IPS-20b (cell line): ENCODE measurements around the gene ALMS1.
A peak's percentile ranks its signal among the peaks of the same experiment; 100 is the strongest.

Experiments used
- H3K27ac ChIP-seq: one replicate; pipeline ENCODE4 v1.5.1; 2013; ENCODE audit warnings: low read length
- H3K27me3 ChIP-seq: 2 replicates; pipeline ENCODE4 v1.6.1; 2013; ENCODE audit warnings: mild to moderate bottlenecking, low read length, inconsistent platforms; ENCODE audit not compliant: insufficient read depth
- H3K36me3 ChIP-seq: 2 replicates; pipeline ENCODE4 v1.6.1; 2013; ENCODE audit warnings: low read depth, mild to moderate bottlenecking, inconsistent platforms, low read length, moderate library complexity; ENCODE audit not compliant: insufficient read depth
- H3K4me1 ChIP-seq: 2 replicates; pipeline ENCODE4 v1.6.1; 2013; ENCODE audit warnings: mild to moderate bottlenecking, control low read depth, inconsistent platforms, low read length, moderate library complexity; ENCODE audit not compliant: insufficient read depth
- H3K4me3 ChIP-seq: 2 replicates; pipeline ENCODE4 v1.5.1; 2013; ENCODE audit warnings: mild to moderate bottlenecking, low read length, inconsistent platforms
- H3K9ac ChIP-seq: 2 replicates; pipeline ENCODE4 v1.6.1; 2013; ENCODE audit warnings: low read depth, mild to moderate bottlenecking, inconsistent platforms, low read length, moderate library complexity
- H3K9me3 ChIP-seq: 2 replicates; pipeline ENCODE4 v1.6.1; 2013; ENCODE audit warnings: mild to moderate bottlenecking, low read depth, low read length, inconsistent platforms; ENCODE audit not compliant: insufficient read depth

The ALMS1 gene

DNA sequence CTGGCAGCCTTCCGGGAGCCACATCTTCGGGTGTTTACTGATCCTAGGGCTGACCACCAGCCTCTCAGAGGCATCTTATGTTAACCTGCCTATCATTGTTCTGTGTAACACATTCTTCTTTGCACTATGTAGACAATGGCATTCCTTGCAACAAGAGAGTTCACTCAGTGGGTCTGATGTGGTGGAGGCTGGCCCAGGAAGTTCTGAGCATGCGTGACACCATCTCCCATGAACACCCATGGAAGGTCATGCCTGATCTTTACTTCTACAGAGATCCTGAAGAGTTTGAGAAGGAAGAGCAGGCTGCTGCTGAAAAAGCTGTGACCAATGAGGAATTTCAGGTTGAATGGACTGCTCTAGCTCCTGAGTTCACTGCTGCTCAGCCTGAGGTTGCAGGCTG lies 15.3 kb upstream of the ALMS1 start:
- Histone ChIP-seq H3K4me3 (no peak overlapping the region), H3K9ac (no peak overlapping the region), H3K9me3 (no peaks in the 10 kb centered on the region), H3K36me3 (no peaks in the 10 kb centered on the region), H3K27ac (no peak overlapping the region), H3K4me1 (no peaks in the 10 kb centered on the region), H3K27me3 (peaks cover 13% of the 10 kb centered on the region; the same call in 1 of the 2 replicates)

DNA sequence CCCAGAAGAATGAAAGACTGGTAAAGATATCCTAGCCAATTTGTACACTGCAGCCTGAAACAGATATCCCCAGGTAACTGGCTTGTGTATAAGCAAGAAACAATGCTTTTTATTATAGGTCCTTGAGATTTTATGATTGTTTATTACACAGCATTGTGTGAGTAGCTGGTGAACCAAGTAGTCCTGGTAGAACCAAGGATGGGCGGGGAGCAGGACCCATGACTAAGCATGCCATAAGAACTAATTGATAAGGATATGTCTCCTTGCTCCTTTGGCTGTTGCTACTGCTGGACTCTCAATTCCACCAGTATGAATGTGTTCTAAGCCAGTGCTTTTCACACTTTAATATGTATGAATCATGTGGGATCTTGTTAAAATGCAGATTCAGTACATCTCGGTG lies 12.3 kb upstream of the ALMS1 start:
- Histone ChIP-seq H3K27ac (no peak overlapping the region), H3K9ac (no peak overlapping the region), H3K4me3 (no peak overlapping the region), H3K4me1 (no peaks in the 10 kb centered on the region), H3K27me3 (peaks cover 20% of the 10 kb centered on the region), H3K9me3 (no peaks in the 10 kb centered on the region), H3K36me3 (no peaks in the 10 kb centered on the region)

DNA sequence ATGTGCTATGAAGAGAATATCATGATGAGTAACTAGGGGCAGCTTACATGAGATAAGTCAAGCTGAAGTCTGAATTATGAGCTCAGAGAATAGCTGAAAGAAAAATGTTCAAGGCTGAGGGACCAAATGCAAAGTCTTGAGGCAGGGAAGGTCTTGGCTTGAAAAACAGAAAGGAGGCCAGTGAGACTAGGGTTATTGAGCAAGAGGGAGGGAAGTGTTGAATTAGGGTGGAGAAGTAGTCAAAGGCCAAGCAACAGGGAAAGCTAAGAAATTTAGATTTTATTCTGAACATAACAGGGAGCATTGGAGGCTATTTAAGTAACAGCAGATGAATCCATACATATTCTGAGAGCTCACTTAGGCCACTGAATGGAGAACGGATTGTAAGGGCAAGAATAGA lies 11.4 kb upstream of the ALMS1 start:
- Histone ChIP-seq H3K27ac (no peak overlapping the region), H3K9ac (no peak overlapping the region), H3K9me3 (no peaks in the 10 kb centered on the region), H3K27me3 (peaks cover 21% of the 10 kb centered on the region), H3K4me3 (no peak overlapping the region), H3K36me3 (no peaks in the 10 kb centered on the region), H3K4me1 (no peaks in the 10 kb centered on the region)

DNA sequence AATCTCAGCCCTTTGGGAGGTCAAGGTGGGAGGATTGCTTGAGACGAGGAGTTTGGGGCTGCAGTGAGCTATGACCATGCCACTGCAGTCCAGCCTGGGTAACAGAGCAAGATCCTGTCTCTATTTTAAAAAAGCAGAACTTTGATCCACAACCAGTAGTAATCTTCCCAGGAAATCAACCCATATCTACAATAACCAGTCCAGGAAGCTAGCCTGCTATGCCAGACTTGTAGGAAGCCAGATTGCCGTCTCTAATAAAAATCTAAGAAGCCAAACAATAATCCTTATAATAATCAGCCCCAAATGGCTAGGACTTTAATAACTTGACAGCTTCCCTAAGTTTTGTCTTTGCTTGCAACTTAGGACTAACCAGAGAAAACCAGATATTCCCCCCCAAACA lies 9.0 kb upstream of the ALMS1 start:
- Histone ChIP-seq H3K9me3 (no peaks in the 10 kb centered on the region), H3K27me3 (peaks cover 43% of the 10 kb centered on the region), H3K36me3 (no peaks in the 10 kb centered on the region), H3K27ac (no peak overlapping the region), H3K4me3 (no peak overlapping the region), H3K4me1 (no peaks in the 10 kb centered on the region), H3K9ac (no peak overlapping the region)

DNA sequence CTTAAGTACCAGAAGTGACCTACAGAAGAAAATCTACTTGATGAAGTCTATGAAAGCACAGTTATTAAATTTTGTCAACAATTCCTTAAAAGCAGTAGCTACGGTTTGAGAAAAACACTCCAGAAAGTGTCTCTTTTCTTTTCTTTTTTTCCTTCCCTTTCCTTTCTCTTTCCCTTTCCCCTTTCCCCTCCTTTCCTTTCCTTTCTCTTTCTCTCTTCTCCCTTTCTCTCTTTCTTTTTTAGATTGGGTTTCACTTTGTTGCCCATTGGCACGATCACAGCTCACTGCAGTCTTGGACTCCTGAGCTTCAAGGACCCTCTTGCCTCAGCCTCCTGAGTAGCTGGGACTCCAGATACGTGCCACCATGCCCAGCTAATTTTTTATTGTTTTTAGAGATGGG lies 2.6 kb upstream of the ALMS1 start:
- H3K36me3 ChIP-seq = no peaks in the 10 kb centered on the region
- H3K4me1 ChIP-seq = no peaks in the 10 kb centered on the region
- no peak overlapping the region for H3K9ac ChIP-seq
- H3K27ac ChIP-seq = no peak overlapping the region
- H3K27me3 ChIP-seq = peaks cover 53% of the 10 kb centered on the region
- H3K9me3 ChIP-seq = no peaks in the 10 kb centered on the region
- H3K4me3 ChIP-seq = no peak overlapping the region

DNA sequence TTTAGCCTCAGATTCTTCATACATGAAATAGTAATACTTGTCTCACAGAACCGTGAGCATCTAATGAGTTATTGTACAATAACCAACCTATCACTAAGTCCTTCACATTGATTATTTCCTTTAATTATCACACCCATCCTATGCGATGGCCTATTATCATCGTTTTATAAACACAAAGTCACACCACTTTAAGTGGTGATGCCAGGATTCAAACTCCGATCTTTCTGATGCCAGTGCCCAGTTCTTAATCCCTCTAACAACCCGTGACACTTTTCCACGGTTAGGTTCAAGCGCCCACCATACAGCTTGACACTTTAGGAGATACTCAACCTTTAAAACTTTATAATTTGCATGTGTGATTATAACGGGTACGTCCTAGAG lies 523 bp upstream of the ALMS1 start:
- Histone ChIP-seq H3K4me1 (no peaks in the 10 kb centered on the region), H3K9me3 (no peaks in the 10 kb centered on the region), H3K36me3 (no peaks in the 10 kb centered on the region), H3K4me3 (peak overlapping the region; percentile 86), H3K9ac (peak overlapping the region; percentile 79; the same call in 1 of the 2 replicates), H3K27me3 (peaks cover 44% of the 10 kb centered on the region), H3K27ac (no peak overlapping the region)

DNA sequence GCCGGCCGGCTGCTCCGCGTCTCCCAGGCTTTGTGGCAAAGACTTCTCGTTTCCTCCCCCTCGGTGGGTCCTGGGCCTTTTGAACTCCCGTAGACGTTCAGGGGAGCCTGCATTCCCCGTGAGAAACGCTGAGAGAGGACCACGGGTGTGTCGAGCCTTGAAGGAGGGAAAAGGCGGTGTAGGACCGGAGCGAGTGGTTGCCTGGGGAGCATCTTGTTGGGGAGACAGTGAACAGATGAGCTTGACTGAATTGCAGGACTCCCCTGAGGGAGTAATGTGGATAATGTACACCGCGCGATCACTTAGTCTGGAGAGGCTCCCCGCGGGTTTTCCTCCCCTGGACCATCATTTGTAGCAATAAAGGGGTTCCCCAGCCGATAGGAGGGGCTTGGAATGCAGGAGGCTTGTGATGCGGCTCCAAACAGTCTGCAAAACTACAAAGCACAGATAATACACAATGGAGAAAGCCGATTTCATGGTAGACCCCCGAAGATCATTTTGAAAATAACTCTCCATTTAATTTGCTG lies 769 bp downstream of the ALMS1 start:
- Histone ChIP-seq H3K27me3 (peaks cover 31% of the 10 kb centered on the region), H3K9ac (peak overlapping the region; percentile 90; the same call in 1 of the 2 replicates), H3K4me3 (peak overlapping the region; percentile 86), H3K36me3 (no peaks in the 10 kb centered on the region), H3K27ac (peak overlapping the region; percentile 78), H3K9me3 (no peaks in the 10 kb centered on the region), H3K4me1 (no peaks in the 10 kb centered on the region)

DNA sequence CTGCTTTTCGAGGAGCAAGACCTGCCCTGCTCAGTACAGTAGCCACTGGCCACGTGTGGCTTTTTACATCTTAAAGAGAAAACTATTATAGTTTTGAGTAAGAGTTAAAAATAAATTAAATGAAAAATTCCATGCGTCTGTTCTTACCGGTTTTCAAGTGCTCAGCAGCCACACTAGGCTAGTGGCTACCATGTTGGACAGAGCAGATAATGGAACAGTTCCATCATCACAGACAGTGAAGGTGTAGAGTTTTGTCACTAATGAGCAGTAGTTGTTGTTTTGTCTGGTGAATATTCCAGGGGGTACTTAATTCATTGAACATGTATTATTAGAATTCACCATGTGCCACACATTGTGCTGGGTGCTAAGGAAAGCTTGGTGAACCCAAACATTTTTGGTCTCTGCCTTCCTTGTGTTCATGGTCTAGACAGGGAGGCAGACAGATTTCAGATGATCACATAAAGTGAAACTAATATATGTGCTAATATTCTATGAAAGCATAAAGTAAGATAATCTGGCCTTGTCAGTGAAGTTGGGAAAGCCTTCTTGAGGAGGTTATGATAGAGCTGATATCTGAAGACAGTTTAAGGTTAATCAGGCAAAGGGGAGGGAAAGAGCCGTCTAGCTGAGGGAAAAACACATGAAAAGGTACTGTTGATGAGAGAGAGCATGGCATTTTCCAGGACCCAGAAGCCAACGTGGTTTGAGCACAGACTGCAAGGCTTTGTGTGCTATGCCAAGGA lies 1.4 kb downstream of the ALMS1 start:
- Histone ChIP-seq H3K4me3 (peak overlapping the region; percentile 86), H3K4me1 (no peaks in the 10 kb centered on the region), H3K36me3 (no peaks in the 10 kb centered on the region), H3K9me3 (no peaks in the 10 kb centered on the region), H3K9ac (peak overlapping the region; percentile 90; the same call in 1 of the 2 replicates), H3K27me3 (peaks cover 24% of the 10 kb centered on the region), H3K27ac (no peak overlapping the region)

DNA sequence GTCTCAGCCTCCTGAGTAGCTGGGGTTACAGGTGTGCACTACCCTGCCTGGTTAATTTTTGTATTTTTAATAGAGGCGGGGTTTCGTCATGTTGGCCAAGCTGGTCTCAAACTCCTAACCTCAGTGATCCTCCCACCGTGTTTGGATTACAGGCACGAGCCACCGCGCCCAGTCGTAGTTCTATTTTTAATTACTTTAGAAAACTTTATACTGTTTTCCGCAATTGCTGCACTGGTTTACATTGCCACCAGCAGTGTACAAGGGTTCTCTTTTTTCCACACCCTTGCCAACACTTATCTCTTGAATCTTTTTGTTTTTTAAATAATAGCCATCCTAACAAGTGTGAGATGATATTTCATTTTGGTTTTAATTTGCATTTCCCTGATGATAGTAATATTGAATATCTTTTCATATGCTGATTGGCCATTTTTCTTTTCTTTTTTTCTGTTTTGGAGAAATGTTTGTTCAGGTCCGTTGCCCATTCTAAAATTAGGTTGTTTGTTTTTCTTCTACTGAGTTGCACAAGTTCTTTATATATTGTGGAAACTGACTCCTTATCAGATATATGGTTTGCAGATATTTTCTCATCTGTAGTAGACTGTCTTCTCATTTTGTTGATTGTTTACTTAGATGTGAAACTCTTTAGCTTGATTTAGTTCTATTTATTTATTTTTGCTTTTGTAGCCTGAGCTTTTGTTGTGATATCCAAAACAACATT lies 16.9 kb downstream of the ALMS1 start:
- H3K27ac ChIP-seq = no peak overlapping the region
- H3K9me3 ChIP-seq = peaks cover 7% of the 10 kb centered on the region
- H3K9ac ChIP-seq = no peak overlapping the region
- H3K27me3 ChIP-seq = no peaks in the 10 kb centered on the region
- 0 out of 2 replicates have a peak, but pooled peaks cover 10% of the 10 kb centered on the region for H3K36me3 ChIP-seq
- H3K4me1 ChIP-seq = no peaks in the 10 kb centered on the region
- no peak overlapping the region for H3K4me3 ChIP-seq

DNA sequence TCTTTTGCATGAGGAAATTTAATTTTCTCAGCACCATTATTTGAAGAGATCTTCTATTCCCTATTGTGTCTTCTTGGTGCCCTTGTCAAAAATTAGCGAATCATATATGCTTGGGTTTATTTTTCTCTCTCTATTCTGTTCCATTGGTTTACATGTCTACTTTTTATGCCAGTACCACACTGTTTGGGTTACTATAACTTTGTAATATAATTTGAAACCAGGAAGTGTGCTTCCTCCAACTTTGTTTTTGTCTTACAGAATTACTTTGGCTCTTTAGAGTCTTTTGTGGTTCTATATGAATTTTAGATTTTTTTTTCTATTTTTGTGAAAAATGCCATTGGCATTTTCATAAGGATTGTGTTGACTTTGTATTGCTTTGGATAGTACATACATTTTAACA lies 17.6 kb downstream of the ALMS1 start:
- Histone ChIP-seq H3K36me3 (0 out of 2 replicates have a peak, but pooled peaks cover 10% of the 10 kb centered on the region), H3K9me3 (peaks cover 4% of the 10 kb centered on the region), H3K9ac (no peak overlapping the region), H3K27me3 (no peaks in the 10 kb centered on the region), H3K4me1 (no peaks in the 10 kb centered on the region), H3K4me3 (no peak overlapping the region), H3K27ac (no peak overlapping the region)

DNA sequence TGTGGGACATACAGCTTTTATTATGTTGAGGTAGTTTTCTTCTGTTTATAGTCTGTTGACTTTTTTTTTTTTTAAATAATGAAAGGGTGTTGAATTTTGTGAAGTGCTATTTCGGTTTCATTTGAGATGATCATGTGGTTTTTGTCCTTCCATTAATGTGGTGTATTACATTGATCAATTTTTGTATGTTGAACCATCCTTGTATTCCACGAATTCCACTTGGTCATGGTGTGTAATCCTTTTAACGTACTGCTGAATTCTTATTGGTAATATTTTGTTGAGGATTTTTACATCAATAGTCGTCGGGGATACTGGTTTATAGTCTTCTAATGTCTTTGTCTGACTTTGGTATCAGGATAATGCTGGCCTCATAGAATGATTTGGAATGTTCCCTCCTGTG lies 18.8 kb downstream of the ALMS1 start:
- H3K27ac ChIP-seq = no peak overlapping the region
- H3K27me3 ChIP-seq = no peaks in the 10 kb centered on the region
- peaks cover 4% of the 10 kb centered on the region for H3K9me3 ChIP-seq
- H3K4me1 ChIP-seq = no peaks in the 10 kb centered on the region
- no peak overlapping the region for H3K4me3 ChIP-seq
- H3K36me3 ChIP-seq = 0 out of 2 replicates have a peak, but pooled peaks cover 7% of the 10 kb centered on the region
- H3K9ac ChIP-seq = no peak overlapping the region

DNA sequence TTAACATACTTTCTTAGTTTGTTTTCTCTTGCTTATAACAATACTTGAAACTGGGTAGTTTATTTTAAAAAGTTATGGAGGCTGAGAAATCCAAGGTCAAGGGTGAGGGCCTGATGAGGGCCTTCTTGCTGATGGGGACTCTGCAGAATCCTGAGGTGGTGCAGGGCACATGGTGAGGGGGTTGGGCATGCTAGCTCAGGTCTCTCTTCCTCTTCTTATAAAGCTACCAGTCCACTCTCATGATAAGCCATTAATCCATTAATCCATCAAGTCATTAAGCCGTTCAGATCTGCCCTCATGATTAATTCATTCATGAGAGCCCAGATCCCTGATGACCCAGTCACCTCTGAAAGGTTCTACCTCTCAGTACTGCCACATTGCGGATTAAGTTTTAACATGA lies 21.4 kb downstream of the ALMS1 start:
- H3K27ac ChIP-seq = no peak overlapping the region
- H3K36me3 ChIP-seq = no peaks in the 10 kb centered on the region
- no peak overlapping the region for H3K9ac ChIP-seq
- no peaks in the 10 kb centered on the region for H3K27me3 ChIP-seq
- H3K4me3 ChIP-seq = no peak overlapping the region
- no peaks in the 10 kb centered on the region for H3K4me1 ChIP-seq
- peaks cover 4% of the 10 kb centered on the region for H3K9me3 ChIP-seq
